Tibial nerve (tissue), 4 donors: Measurements from ENCODE around the gene TMEM178B.

Experiments
- EP300 ChIP-seq, 2 donors: sonication (generic); formaldehyde crosslinking; IDR thresholded peaks; one replicate each; pipeline ENCODE4 v1.6.1; 2017; ENCODE audit warnings: antibody characterized with exemption in 2 of 2, mild to moderate bottlenecking in 1 of 2
- TF ChIP-seq, protein P1 (sequence below), 5 experiments: fragments of 200-600 bp in 3 of 5; fragments of 450-650 bp in 2 of 5; sonication (generic) in 3 of 5; IDR thresholded peaks; one replicate each; pipeline ENCODE4 v1.5.1; 2016 to 2019; ENCODE audit warnings: antibody characterized with exemption in 5 of 5, mild to moderate bottlenecking in 3 of 5, moderate library complexity in 2 of 5

DNA sequence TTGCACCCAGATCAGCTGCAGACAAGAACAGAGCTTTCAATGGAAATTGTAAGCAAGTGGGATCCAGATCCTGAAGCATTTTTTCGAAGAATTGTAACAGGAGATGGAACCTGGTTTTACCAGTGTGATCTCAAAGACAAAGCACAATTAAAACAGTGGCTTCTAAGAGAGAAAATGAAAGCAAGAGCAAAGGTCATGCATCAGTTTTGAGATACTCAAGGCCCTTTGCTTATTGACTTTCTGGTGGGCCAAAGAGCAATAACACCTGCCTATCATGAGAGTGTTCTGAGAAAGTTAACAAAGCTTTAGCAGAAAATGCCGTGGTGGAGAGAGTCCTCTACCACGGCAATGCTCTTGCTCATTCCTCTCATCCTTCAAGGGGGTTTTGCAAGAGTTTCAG is 194.8 kb downstream of the TMEM178B start:
- TF ChIP-seq, protein P1, sequence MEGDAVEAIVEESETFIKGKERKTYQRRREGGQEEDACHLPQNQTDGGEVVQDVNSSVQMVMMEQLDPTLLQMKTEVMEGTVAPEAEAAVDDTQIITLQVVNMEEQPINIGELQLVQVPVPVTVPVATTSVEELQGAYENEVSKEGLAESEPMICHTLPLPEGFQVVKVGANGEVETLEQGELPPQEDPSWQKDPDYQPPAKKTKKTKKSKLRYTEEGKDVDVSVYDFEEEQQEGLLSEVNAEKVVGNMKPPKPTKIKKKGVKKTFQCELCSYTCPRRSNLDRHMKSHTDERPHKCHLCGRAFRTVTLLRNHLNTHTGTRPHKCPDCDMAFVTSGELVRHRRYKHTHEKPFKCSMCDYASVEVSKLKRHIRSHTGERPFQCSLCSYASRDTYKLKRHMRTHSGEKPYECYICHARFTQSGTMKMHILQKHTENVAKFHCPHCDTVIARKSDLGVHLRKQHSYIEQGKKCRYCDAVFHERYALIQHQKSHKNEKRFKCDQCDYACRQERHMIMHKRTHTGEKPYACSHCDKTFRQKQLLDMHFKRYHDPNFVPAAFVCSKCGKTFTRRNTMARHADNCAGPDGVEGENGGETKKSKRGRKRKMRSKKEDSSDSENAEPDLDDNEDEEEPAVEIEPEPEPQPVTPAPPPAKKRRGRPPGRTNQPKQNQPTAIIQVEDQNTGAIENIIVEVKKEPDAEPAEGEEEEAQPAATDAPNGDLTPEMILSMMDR (IDR thresholded peaks at IDR 0.05), result no peak
- no peak for TF ChIP-seq EP300 (IDR thresholded peaks at IDR 0.05)
